Transverse colon (tissue), 4 donors: Measurements from ENCODE around the gene DDX51. TPM values are rescaled to one million over a fixed set of nuclear protein-coding genes. Genes with fewer than 3 reads are reported as not detected.

Source experiments
- DNase-seq: peaks from one replicate; pipeline ENCODE4 v3.0.0-alpha.2; 2019
- H3K27ac ChIP-seq, 4 donors: fragments of 200-600 bp; sonication (generic); 2 replicates each; pipeline ENCODE4 v1.5.1; 2016 to 2018; ENCODE audit warnings: inconsistent platforms in 4 of 4
- H3K27me3 ChIP-seq: fragments of 200-600 bp; sonication (generic); 2 replicates; pipeline ENCODE4 v1.5.1; 2017; ENCODE audit warnings: inconsistent platforms
- H3K36me3 ChIP-seq, 4 donors: fragments of 200-600 bp; sonication (generic); 2 replicates each; pipeline ENCODE4 v1.5.1; 2017 to 2019; ENCODE audit warnings: inconsistent platforms in 4 of 4
- H3K4me1 ChIP-seq, 4 donors: fragments of 200-600 bp; sonication (generic); 2 replicates each; pipeline ENCODE4 v1.5.1; 2017 to 2020; ENCODE audit warnings: inconsistent platforms in 4 of 4
- H3K4me3 ChIP-seq, 4 donors: fragments of 200-600 bp; sonication (generic); 1 replicate in 1 of 4; 2 replicates in 3 of 4; pipeline versions ENCODE4 v1.5.1 to v1.6.1; 2017 to 2019; ENCODE audit warnings: inconsistent platforms in 4 of 4
- H3K9me3 ChIP-seq, 2 donors: fragments of 200-600 bp; sonication (generic); 2 replicates each; pipeline ENCODE4 v1.5.1; 2017 to 2019; ENCODE audit warnings: inconsistent platforms in 2 of 2
- CTCF ChIP-seq, 5 experiments: fragments of 200-600 bp in 3 of 5; fragments of 450-650 bp in 2 of 5; sonication (generic) in 3 of 5; IDR thresholded peaks; 1 replicate in 2 of 5; 2 replicates in 3 of 5; pipeline ENCODE4 v1.5.1; 2016 to 2017; ENCODE audit warnings: antibody characterized with exemption in 5 of 5, inconsistent platforms in 3 of 5, mild to moderate bottlenecking in 2 of 5, moderate library complexity in 1 of 5
- EP300 ChIP-seq: sonication (generic); formaldehyde crosslinking; IDR thresholded peaks from one replicate; pipeline ENCODE4 v1.6.1; 2017; ENCODE audit warnings: antibody characterized with exemption, low read depth
- POLR2A ChIP-seq: fragments of 450-650 bp; IDR thresholded peaks from one replicate; pipeline ENCODE4 v1.6.1; 2016; ENCODE audit warnings: antibody characterized with exemption, mild to moderate bottlenecking, moderate library complexity
- POLR2AphosphoS5 ChIP-seq, 3 donors: sonication (generic); formaldehyde crosslinking; IDR thresholded peaks; one replicate each; pipeline ENCODE4 v1.6.1; 2016; ENCODE audit warnings: antibody characterized with exemption in 3 of 3
- WGBS, 2 donors: methylation state at CpG; one replicate each; pipeline ENCODE4 v1.1.5; 2018; ENCODE audit warnings: low coverage in 1 of 2; 5-methylcytosine and 5-hydroxymethylcytosine counted together
- in situ Hi-C, 4 donors: fragments of 200-750 bp; cut with MboI; loops; one replicate each; pipeline versions ENCODE4 v1.15.0 to v1.15.1; 2017; ENCODE audit warnings: low sequenced_read_pairs in 3 of 4, low pct_ligation_motif_present in 1 of 4, low pct_unique_long_range_greater_than_20kb in 1 of 4
- intact Hi-C: fragments of 100-400 bp; cut with DNase I; formaldehyde crosslinking; loops from one replicate; pipeline ENCODE4 v1.15.1; 2023; ENCODE audit warnings: low total_unique reads
- total RNA-seq, 4 donors: library from RNA; depleted of rRNA; stranded (reverse); fragments of >200 nt; gene quantifications; one replicate each; pipeline ENCODE4 v1.1.0, GENCODE V29; 2016

Gene DDX51
- total RNA-seq, 4 donors from 2014 or later = 5.3 to 52.7 (median 21.2) TPM

DNA sequence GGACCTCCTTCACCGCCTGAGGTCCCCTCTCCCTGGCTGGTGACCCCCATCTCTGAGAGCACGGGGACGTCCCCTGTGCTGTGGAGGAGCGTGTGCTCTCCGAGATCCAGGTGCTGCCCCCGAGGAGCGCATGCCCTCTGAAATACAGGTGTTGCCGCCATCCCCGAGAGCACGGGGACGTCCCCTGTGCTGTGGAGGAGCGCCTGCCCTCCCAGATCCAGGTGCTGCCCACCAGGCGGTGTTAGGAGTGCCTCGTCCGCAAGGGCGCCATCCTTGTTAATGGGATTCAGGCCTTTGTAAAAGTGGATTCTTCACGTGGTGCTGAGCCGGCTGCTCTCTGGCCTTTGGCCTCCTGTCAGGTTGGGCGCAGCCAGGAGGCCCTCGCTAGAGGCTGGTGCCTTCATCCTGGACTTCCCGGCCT lies 10.2 kb upstream of the DDX51 start:
- Histone ChIP-seq H3K4me3 (peak overlapping the region in 1 of 4 donors; percentile 29), H3K36me3 (peaks cover 0 to 5% (median 0%) of the 10 kb centered on the region in 4 donors), H3K9me3 (no peaks in the 10 kb centered on the region), H3K27ac (no peak overlapping the region), H3K27me3 (no peaks in the 10 kb centered on the region), H3K4me1 (peaks cover 0 to 9% (median 7%) of the 10 kb centered on the region in 4 donors)
- no peak for TF ChIP-seq POLR2A
- TF ChIP-seq CTCF (IDR thresholded peaks at IDR 0.05) = no peak
- no peak for TF ChIP-seq POLR2AphosphoS5 (IDR thresholded peaks at IDR 0.05)
- no peak for TF ChIP-seq EP300
- 68% methylated on average over 21 of the region's 21 CpGs; no CpG with 5 or more reads in 1 of the 2 donors for WGBS, 2 donors
- no peak for DNase-seq
- intact Hi-C loops (loop anchor here (10.0 kb wide), 1 partner anchor 220 kb away; no protein-coding TSS in a partner anchor), in situ Hi-C loops (no loop called here)

- no peak overlapping the region for H3K27ac ChIP-seq
- TF ChIP-seq CTCF (IDR thresholded peaks at IDR 0.05) (peak; percentile 87 to 94 (median 90)), POLR2AphosphoS5 (IDR thresholded peaks at IDR 0.05) (no peak)
- in situ Hi-C loops = no loop called here
These were observed 9.6 kb upstream of the DDX51 start for GRCh38 chr12:132153501-132154340.

GRCh38 chr12:132152953-132153352 lies 8.8 kb upstream of the DDX51 start:
- Histone ChIP-seq H3K36me3 (peaks cover 0 to 5% (median 0%) of the 10 kb centered on the region in 4 donors), H3K4me3 (no peak overlapping the region), H3K4me1 (peaks cover 0 to 9% (median 7%) of the 10 kb centered on the region in 4 donors), H3K9me3 (no peaks in the 10 kb centered on the region), H3K27ac (no peak overlapping the region), H3K27me3 (no peaks in the 10 kb centered on the region)
- in situ Hi-C loops = no loop called here
- peak; percentile 6 for DNase-seq
- no peak for TF ChIP-seq CTCF (IDR thresholded peaks at IDR 0.05)
- no peak for TF ChIP-seq POLR2AphosphoS5 (IDR thresholded peaks at IDR 0.05)
- TF ChIP-seq POLR2A = no peak
- no peak for TF ChIP-seq EP300
- 95 to 97% methylated on average over 18 to 20 of the region's 20 CpGs for WGBS, 2 donors
- intact Hi-C loops = loop anchor here (10.0 kb wide), 1 partner anchor 222 kb away; no protein-coding TSS in a partner anchor

More at GRCh38 chr12:132153501-132154340, 9.6 kb upstream of the DDX51 start:
- 39 to 60% methylated on average over 1 to 41 of the region's 41 CpGs for WGBS, 2 donors
- Histone ChIP-seq H3K36me3 (peaks cover 0 to 5% (median 0%) of the 10 kb centered on the region in 4 donors), H3K4me3 (peak overlapping the region in 1 of 4 donors; percentile 29), H3K4me1 (peaks cover 0 to 9% (median 7%) of the 10 kb centered on the region in 4 donors), H3K27me3 (no peaks in the 10 kb centered on the region), H3K9me3 (no peaks in the 10 kb centered on the region)
- DNase-seq = peak; percentile 65
- intact Hi-C loops = loop anchor here (10.0 kb wide), 1 partner anchor 221 kb away; no protein-coding TSS in a partner anchor

- H3K36me3 ChIP-seq = peaks cover 0 to 5% (median 0%) of the 10 kb centered on the region in 4 donors
- H3K27me3 ChIP-seq = no peaks in the 10 kb centered on the region
- H3K27ac ChIP-seq = no peak overlapping the region
- peaks cover 0 to 9% (median 7%) of the 10 kb centered on the region in 4 donors for H3K4me1 ChIP-seq
- DNase-seq = no peak
- WGBS, 2 donors = 88 to 100% methylated on average over 1 to 3 of the region's 9 CpGs
- H3K9me3 ChIP-seq = no peaks in the 10 kb centered on the region
- intact Hi-C loops (loop anchor here (10.0 kb wide), 1 partner anchor 222 kb away; no protein-coding TSS in a partner anchor), in situ Hi-C loops (no loop called here)
- no peak for TF ChIP-seq POLR2AphosphoS5 (IDR thresholded peaks at IDR 0.05)
- no peak for TF ChIP-seq EP300
- TF ChIP-seq CTCF (IDR thresholded peaks at IDR 0.05) = no peak
- no peak for TF ChIP-seq POLR2A
- no peak overlapping the region for H3K4me3 ChIP-seq
These were observed 8.3 kb upstream of the DDX51 start for GRCh38 chr12:132152411-132152821.
